GM23338 (cell line): ENCODE results near the gene CNGA1. TPM values are rescaled to one million over a fixed set of nuclear protein-coding genes. Genes with fewer than 3 reads are reported as not detected.

Source experiments
- ATAC-seq: fragments of 200-7000 bp; cut with Tn5 transposase; 3 replicates; pipeline ENCODE4 v1.9.1; 2020
- DNase-seq: peaks from one replicate; pipeline ENCODE4 v3.0.0-alpha.2; 2015; ENCODE audit warnings: low spot score
- H2AFZ ChIP-seq: fragments of 200-600 bp; sonication (generic); 2 replicates; pipeline ENCODE4 v1.8.0; 2016; ENCODE audit warnings: antibody characterized with exemption, mild to moderate bottlenecking, moderate library complexity
- H3F3A ChIP-seq: fragments of 200-600 bp; sonication (generic); replicated peaks from 2 replicates; pipeline ENCODE4 v1.8.0; 2017; ENCODE audit warnings: antibody characterized with exemption, mixed run types, low read depth
- H3K27ac ChIP-seq: fragments of 200-600 bp; sonication (generic); 2 replicates; pipeline ENCODE4 v1.6.1; 2016; ENCODE audit warnings: low read depth
- H3K27me3 ChIP-seq: fragments of 200-600 bp; sonication (generic); 2 replicates; pipeline ENCODE4 v1.8.0; 2016; ENCODE audit warnings: mild to moderate bottlenecking, mixed run types, moderate library complexity; ENCODE audit not compliant: insufficient read depth
- H3K36me3 ChIP-seq: fragments of 200-600 bp; sonication (generic); 2 replicates; pipeline ENCODE4 v1.8.0; 2016; ENCODE audit warnings: mild to moderate bottlenecking; ENCODE audit not compliant: insufficient read depth
- H3K4me1 ChIP-seq: fragments of 200-600 bp; sonication (generic); 2 replicates; pipeline ENCODE4 v1.8.0; 2016; ENCODE audit warnings: mild to moderate bottlenecking, moderate library complexity; ENCODE audit not compliant: insufficient read depth
- H3K4me2 ChIP-seq: fragments of 200-600 bp; sonication (generic); 2 replicates; pipeline ENCODE4 v1.7.1; 2017; ENCODE audit warnings: mixed run types
- H3K4me3 ChIP-seq: fragments of 200-600 bp; sonication (generic); 2 replicates; pipeline ENCODE4 v1.6.1; 2016; ENCODE audit warnings: mixed run types
- H3K79me2 ChIP-seq: fragments of 200-600 bp; sonication (generic); replicated peaks from 2 replicates; pipeline ENCODE4 v1.8.0; 2017; ENCODE audit warnings: mild to moderate bottlenecking; ENCODE audit not compliant: insufficient read depth
- H3K9me2 ChIP-seq: fragments of 200-600 bp; sonication (generic); 2 replicates; pipeline ENCODE4 v1.8.0; 2017; ENCODE audit not compliant: insufficient read depth
- H4K20me1 ChIP-seq: fragments of 200-600 bp; sonication (generic); replicated peaks from 2 replicates; pipeline ENCODE4 v1.8.0; 2017; ENCODE audit warnings: mild to moderate bottlenecking; ENCODE audit not compliant: insufficient read depth
- H3K27ac Mint-ChIP-seq: 2 replicates; pipeline ENCODE4 v1.8.0; 2020; ENCODE audit warnings: inconsistent platforms, mild to moderate bottlenecking, moderate library complexity, mixed read lengths
- H3K27me3 Mint-ChIP-seq: 3 replicates; pipeline ENCODE4 v1.8.0; 2022; ENCODE audit warnings: low read depth, mild to moderate bottlenecking, moderate library complexity, mixed read lengths, inconsistent platforms; ENCODE audit not compliant: insufficient read depth, poor library complexity
- H3K36me3 Mint-ChIP-seq: 3 replicates; pipeline ENCODE4 v1.8.0; 2021; ENCODE audit warnings: low read depth, mild to moderate bottlenecking, inconsistent platforms, moderate library complexity, mixed read lengths
- H3K4me1 Mint-ChIP-seq: 3 replicates; pipeline ENCODE4 v1.8.0; 2020; ENCODE audit warnings: mild to moderate bottlenecking, inconsistent platforms, mixed read lengths
- H3K4me3 Mint-ChIP-seq: 3 replicates; pipeline ENCODE4 v1.8.0; 2021; ENCODE audit warnings: moderate library complexity, mild to moderate bottlenecking, inconsistent platforms, mixed read lengths
- H3K9me3 Mint-ChIP-seq: 3 replicates; pipeline ENCODE4 v1.8.0; 2020; ENCODE audit warnings: moderate library complexity, mild to moderate bottlenecking, inconsistent platforms, mixed read lengths
- EZH2 ChIP-seq: fragments of 200-600 bp; sonication (generic); IDR thresholded peaks from one replicate; pipeline ENCODE4 v1.8.0; 2017; ENCODE audit warnings: antibody characterized with exemption, mild to moderate bottlenecking, low read depth; ENCODE audit not compliant: unreplicated experiment
- NANOG ChIP-seq: IDR thresholded peaks from 2 replicates; pipeline ENCODE4 v1.6.1; 2016; ENCODE audit warnings: antibody characterized with exemption, borderline replicate concordance
- POLR2AphosphoS5 ChIP-seq: IDR thresholded peaks from 2 replicates; pipeline ENCODE4 v1.6.1; 2016; ENCODE audit warnings: antibody characterized with exemption, low read depth
- ZNF114 ChIP-seq: fragments of 250-450 bp; sonication (Bioruptor Pico); IDR thresholded peaks from 2 replicates; pipeline ENCODE4 v1.5.0; 2020; ENCODE audit warnings: mild to moderate bottlenecking, moderate library complexity
- polyA plus RNA-seq: library from polyadenylated mRNA; unstranded; fragments of >200 nt; fragmentation: Nextera tagmentation; extraction: Ambion mirVana; gene quantifications from 2 replicates; pipeline ENCODE4 v1.2.1, GENCODE V29; 2016
- total RNA-seq: library from RNA; depleted of rRNA; stranded (reverse); fragments of >200 nt; shearing (Covaris generic); gene quantifications from 2 replicates; pipeline ENCODE4 v1.2.3, GENCODE V29; 2014
- TF ChIP-seq, protein P1 (sequence below): fragments of 250-450 bp; sonication (Bioruptor Pico); IDR thresholded peaks from 2 replicates; pipeline ENCODE4 v1.5.0; 2020; ENCODE audit warnings: mild to moderate bottlenecking, moderate library complexity
- TF ChIP-seq, protein P2 (sequence below): IDR thresholded peaks from one replicate; pipeline ENCODE4 v1.6.1; 2018; ENCODE audit warnings: antibody characterized with exemption; ENCODE audit not compliant: unreplicated experiment

CNGA1 gene
- total and polyA plus RNA-seq, 2 experiments from 2014 or later, result 3.3 to 4.9 TPM

GRCh38 chr4:48008021-48008596 lies 8.4 kb downstream of the CNGA1 start (continued):
- TF ChIP-seq NANOG (no peak), POLR2AphosphoS5 (no peak), ZNF114 (CRISPR knock-in tag) (no peak), EZH2 (no peak)
- TF ChIP-seq, protein P1, sequence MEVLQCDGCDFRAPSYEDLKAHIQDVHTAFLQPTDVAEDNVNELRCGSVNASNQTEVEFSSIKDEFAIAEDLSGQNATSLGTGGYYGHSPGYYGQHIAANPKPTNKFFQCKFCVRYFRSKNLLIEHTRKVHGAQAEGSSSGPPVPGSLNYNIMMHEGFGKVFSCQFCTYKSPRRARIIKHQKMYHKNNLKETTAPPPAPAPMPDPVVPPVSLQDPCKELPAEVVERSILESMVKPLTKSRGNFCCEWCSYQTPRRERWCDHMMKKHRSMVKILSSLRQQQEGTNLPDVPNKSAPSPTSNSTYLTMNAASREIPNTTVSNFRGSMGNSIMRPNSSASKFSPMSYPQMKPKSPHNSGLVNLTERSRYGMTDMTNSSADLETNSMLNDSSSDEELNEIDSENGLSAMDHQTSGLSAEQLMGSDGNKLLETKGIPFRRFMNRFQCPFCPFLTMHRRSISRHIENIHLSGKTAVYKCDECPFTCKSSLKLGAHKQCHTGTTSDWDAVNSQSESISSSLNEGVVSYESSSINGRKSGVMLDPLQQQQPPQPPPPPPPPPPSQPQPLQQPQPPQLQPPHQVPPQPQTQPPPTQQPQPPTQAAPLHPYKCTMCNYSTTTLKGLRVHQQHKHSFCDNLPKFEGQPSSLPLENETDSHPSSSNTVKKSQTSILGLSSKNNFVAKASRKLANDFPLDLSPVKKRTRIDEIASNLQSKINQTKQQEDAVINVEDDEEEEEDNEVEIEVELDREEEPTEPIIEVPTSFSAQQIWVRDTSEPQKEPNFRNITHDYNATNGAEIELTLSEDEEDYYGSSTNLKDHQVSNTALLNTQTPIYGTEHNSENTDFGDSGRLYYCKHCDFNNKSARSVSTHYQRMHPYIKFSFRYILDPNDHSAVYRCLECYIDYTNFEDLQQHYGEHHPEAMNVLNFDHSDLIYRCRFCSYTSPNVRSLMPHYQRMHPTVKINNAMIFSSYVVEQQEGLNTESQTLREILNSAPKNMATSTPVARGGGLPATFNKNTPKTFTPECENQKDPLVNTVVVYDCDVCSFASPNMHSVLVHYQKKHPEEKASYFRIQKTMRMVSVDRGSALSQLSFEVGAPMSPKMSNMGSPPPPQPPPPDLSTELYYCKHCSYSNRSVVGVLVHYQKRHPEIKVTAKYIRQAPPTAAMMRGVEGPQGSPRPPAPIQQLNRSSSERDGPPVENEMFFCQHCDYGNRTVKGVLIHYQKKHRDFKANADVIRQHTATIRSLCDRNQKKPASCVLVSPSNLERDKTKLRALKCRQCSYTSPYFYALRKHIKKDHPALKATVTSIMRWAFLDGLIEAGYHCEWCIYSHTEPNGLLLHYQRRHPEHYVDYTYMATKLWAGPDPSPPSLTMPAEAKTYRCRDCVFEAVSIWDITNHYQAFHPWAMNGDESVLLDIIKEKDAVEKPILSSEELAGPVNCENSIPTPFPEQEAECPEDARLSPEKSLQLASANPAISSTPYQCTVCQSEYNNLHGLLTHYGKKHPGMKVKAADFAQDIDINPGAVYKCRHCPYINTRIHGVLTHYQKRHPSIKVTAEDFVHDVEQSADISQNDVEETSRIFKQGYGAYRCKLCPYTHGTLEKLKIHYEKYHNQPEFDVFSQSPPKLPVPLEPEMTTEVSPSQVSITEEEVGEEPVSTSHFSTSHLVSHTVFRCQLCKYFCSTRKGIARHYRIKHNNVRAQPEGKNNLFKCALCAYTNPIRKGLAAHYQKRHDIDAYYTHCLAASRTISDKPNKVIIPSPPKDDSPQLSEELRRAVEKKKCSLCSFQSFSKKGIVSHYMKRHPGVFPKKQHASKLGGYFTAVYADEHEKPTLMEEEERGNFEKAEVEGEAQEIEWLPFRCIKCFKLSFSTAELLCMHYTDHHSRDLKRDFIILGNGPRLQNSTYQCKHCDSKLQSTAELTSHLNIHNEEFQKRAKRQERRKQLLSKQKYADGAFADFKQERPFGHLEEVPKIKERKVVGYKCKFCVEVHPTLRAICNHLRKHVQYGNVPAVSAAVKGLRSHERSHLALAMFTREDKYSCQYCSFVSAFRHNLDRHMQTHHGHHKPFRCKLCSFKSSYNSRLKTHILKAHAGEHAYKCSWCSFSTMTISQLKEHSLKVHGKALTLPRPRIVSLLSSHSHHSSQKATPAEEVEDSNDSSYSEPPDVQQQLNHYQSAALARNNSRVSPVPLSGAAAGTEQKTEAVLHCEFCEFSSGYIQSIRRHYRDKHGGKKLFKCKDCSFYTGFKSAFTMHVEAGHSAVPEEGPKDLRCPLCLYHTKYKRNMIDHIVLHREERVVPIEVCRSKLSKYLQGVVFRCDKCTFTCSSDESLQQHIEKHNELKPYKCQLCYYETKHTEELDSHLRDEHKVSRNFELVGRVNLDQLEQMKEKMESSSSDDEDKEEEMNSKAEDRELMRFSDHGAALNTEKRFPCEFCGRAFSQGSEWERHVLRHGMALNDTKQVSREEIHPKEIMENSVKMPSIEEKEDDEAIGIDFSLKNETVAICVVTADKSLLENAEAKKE (CRISPR knock-in tag), result no peak

- no peak for DNase-seq
- TF ChIP-seq, protein P2, sequence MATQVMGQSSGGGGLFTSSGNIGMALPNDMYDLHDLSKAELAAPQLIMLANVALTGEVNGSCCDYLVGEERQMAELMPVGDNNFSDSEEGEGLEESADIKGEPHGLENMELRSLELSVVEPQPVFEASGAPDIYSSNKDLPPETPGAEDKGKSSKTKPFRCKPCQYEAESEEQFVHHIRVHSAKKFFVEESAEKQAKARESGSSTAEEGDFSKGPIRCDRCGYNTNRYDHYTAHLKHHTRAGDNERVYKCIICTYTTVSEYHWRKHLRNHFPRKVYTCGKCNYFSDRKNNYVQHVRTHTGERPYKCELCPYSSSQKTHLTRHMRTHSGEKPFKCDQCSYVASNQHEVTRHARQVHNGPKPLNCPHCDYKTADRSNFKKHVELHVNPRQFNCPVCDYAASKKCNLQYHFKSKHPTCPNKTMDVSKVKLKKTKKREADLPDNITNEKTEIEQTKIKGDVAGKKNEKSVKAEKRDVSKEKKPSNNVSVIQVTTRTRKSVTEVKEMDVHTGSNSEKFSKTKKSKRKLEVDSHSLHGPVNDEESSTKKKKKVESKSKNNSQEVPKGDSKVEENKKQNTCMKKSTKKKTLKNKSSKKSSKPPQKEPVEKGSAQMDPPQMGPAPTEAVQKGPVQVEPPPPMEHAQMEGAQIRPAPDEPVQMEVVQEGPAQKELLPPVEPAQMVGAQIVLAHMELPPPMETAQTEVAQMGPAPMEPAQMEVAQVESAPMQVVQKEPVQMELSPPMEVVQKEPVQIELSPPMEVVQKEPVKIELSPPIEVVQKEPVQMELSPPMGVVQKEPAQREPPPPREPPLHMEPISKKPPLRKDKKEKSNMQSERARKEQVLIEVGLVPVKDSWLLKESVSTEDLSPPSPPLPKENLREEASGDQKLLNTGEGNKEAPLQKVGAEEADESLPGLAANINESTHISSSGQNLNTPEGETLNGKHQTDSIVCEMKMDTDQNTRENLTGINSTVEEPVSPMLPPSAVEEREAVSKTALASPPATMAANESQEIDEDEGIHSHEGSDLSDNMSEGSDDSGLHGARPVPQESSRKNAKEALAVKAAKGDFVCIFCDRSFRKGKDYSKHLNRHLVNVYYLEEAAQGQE, result no peak
- TF ChIP-seq, protein P1 (CRISPR knock-in tag), result no peak
Observed at GRCh38 chr4:48005781-48006180, 10.7 kb downstream of the CNGA1 start.

More at GRCh38 chr4:48005781-48006180, 10.7 kb downstream of the CNGA1 start:
- H4K20me1 ChIP-seq, result no peaks in the 10 kb centered on the region
- H3F3A ChIP-seq, result no peaks in the 10 kb centered on the region
- no peak overlapping the region for H2AFZ ChIP-seq
- ATAC-seq, result no peak
- no peaks in the 10 kb centered on the region for H3K9me2 ChIP-seq
- peaks cover 61% of the 10 kb centered on the region for H3K36me3 Mint-ChIP-seq
- no peaks in the 10 kb centered on the region for H3K27me3 ChIP-seq
- H3K4me1 Mint-ChIP-seq, result no peaks in the 10 kb centered on the region; the same call in 2 of the 3 replicates
- peaks cover 70% of the 10 kb centered on the region for H3K9me3 Mint-ChIP-seq
- peaks cover 56% of the 10 kb centered on the region for H3K36me3 ChIP-seq
- no peak overlapping the region for H3K4me2 ChIP-seq
- no peaks in the 10 kb centered on the region for H3K27me3 Mint-ChIP-seq
- H3K4me3 Mint-ChIP-seq, result no peak overlapping the region
- H3K4me1 ChIP-seq, result no peaks in the 10 kb centered on the region
- no peak overlapping the region for H3K27ac ChIP-seq
- no peak overlapping the region for H3K4me3 ChIP-seq
- no peaks in the 10 kb centered on the region for H3K79me2 ChIP-seq
- no peak overlapping the region for H3K27ac Mint-ChIP-seq
